Measurements from ENCODE around the gene FAM8A1.
"Not testable (repeated sequence)": the region's sequence is repeated elsewhere in the genome, so short reads cannot be mapped to it uniquely, and the experiment has no call there.

The FAM8A1 gene

DNA sequence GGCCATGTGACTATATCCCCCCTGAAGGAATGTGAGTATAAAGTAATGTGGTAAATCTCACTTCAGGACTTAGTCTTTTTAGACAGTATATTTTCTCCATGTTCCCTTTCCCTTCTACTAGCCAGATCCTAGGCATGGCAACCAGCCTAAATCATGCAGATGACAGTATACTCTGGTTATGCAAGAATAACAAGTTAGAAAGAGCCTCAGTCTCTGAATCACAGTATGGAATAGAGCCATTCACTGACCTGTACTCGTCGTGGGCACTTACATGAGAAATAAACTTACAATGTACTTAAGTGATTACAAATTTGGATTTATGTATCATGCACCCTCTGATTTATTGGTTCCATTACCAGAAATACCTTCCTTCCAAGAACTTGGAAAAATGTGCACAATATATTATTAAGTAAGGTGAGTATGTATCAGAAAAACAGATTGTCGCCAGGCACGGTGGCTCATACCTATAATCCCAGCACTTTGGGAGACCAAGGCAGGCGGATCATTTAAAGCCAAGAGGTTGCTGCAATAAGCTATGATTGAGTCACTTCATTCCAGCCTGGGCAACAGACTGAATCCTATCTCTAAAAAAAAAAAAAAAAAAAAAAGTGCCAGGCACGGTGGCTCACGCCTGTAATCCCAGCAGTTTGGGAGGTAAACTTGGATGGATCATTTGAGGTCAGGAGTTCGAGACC, 25.1 kb upstream of the FAM8A1 start:
- H3K4me3 ChIP-seq (ENCODE audit: low read depth, low read length): no peak overlapping the region
- no peak for TF ChIP-seq CTCF (IDR thresholded peaks at IDR 0.05; ENCODE audit: borderline replicate concordance, insufficient read depth, low read depth, low read length)

GRCh38 chr6:17577059-17577458, 23.0 kb upstream of the FAM8A1 start:
- no peak for TF ChIP-seq CTCF (IDR thresholded peaks at IDR 0.05; ENCODE audit: borderline replicate concordance, insufficient read depth, low read depth, low read length)
- H3K4me3 ChIP-seq (ENCODE audit: low read depth, low read length): no peak overlapping the region

- no peak overlapping the region for H3K4me3 ChIP-seq (ENCODE audit: low read depth, low read length)
- TF ChIP-seq CTCF (IDR thresholded peaks at IDR 0.05; ENCODE audit: borderline replicate concordance, insufficient read depth, low read depth, low read length): no peak
Measured at GRCh38 chr6:17580518-17581048, 19.5 kb upstream of the FAM8A1 start.

- H3K4me3 ChIP-seq (ENCODE audit: low read depth, low read length): not testable (repeated sequence)
Measured at GRCh38 chr6:17581282-17581681, 18.8 kb upstream of the FAM8A1 start.

- no peak overlapping the region for H3K4me3 ChIP-seq (ENCODE audit: low read depth, low read length)
- TF ChIP-seq CTCF (IDR thresholded peaks at IDR 0.05; ENCODE audit: borderline replicate concordance, insufficient read depth, low read depth, low read length): no peak
Measured at GRCh38 chr6:17583811-17584210, 16.3 kb upstream of the FAM8A1 start.

GRCh38 chr6:17584241-17584803, 15.8 kb upstream of the FAM8A1 start:
- H3K4me3 ChIP-seq (ENCODE audit: low read depth, low read length): no peak overlapping the region
- 0 out of 2 replicates have a peak, but pooled peaks have one; percentile 18 for TF ChIP-seq CTCF (IDR thresholded peaks at IDR 0.05; ENCODE audit: borderline replicate concordance, insufficient read depth, low read depth, low read length)

DNA sequence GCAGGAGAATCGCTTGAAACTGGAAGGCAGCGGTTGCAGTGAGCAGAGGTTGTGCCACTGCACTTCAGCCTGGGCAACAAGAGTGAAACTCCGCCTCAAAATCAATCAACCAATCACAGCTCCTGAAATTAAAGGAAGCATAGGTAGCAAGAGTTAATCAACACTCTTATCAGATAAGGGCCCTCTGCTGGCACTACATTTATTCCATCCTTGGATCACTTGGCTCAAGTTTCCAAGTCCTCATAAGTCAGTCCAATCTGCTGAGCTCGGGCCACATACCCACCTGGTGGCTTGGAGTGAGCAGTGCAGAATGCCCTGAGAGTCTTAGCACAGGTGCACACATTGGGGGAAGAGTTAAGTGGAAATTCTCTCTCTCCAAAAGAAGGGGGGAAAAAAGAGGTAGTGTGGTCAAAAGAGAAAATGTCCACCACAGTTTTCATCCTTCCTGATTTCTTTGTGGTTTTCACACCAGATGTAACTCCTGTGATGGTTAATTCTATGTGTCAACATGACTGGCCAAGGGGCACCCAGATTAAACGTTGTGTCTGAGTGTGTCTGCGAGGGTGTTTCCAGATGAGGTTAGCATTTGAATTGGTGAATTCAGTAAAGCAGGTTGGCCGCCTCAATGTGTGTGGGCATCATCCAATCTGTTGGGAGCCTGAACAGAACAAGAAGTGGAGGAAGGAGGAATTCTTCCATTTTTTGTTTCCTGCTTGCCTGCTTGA, 14.2 kb upstream of the FAM8A1 start:
- 0 out of 2 replicates have a peak, but pooled peaks have one; percentile 23 for TF ChIP-seq CTCF (IDR thresholded peaks at IDR 0.05; ENCODE audit: borderline replicate concordance, insufficient read depth, low read depth, low read length)
- no peak overlapping the region for H3K4me3 ChIP-seq (ENCODE audit: low read depth, low read length)

DNA sequence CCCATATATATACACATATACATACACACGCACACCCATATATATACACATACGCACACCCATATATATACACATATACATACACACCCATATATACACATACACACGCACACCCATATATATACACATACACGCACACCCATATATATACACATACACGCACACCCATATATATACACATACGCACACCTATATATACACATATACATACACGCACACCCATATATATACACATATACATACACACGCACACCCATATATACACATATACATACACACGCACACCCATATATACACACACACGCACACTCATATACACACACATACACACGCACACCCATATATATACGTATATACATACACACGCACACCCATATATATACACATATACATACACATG, 13.5 kb upstream of the FAM8A1 start:
- H3K4me3 ChIP-seq (ENCODE audit: low read depth, low read length): not testable (repeated sequence)
